GM10248 (cell line): ENCODE measurements around the gene DLG2.

Experiments
- CTCF ChIA-PET: fragments of 300-600 bp; sonication (Branson Sonifier 250); formaldehyde crosslinking; extraction: SDS; loops from one replicate; lab custom pipeline; 2021; ENCODE audit warnings: antibody characterized with exemption; lab: Yijun Ruan, JAX
- POLR2A ChIA-PET: fragments of 350-650 bp; sonication (Branson Sonifier 250); formaldehyde crosslinking; extraction: SDS; loops from one replicate; lab custom pipeline; 2020; ENCODE audit warnings: antibody characterized with exemption; lab: Yijun Ruan, JAX
- DNase-seq: peaks from one replicate; pipeline ENCODE4 v3.0.0; 2012; ENCODE audit errors: extremely low spot score
- TF ChIP-seq, protein P1 (sequence below): IDR thresholded peaks from 2 replicates; pipeline ENCODE4 v1.5.1; 2012; ENCODE audit warnings: mild to moderate bottlenecking, low read depth; ENCODE audit errors: extremely low read depth, missing control alignments, control extremely low read depth

DLG2 gene

DNA sequence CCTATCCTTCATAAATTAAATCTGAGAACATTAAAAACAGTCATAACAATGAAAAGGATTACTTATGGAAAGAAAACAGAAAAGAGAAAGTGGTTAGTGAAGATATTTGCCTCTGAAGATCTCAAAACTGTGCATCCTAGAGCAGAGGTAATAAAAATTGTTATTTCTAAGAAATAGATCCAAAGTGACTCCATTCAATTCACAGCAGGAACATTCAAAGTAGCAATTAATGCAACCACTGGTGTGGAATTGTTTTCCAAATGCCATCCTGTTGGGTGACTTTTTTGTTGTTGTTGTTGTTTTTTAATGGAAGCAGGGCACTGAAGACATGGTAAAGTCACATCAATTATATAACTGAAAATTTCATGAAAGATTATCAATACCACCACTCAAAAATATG lies 1201.5 kb downstream of the DLG2 start:
- POLR2A ChIA-PET: no interaction called here
- CTCF ChIA-PET: no interaction called here
- DNase-seq: no peak
- TF ChIP-seq, protein P1, sequence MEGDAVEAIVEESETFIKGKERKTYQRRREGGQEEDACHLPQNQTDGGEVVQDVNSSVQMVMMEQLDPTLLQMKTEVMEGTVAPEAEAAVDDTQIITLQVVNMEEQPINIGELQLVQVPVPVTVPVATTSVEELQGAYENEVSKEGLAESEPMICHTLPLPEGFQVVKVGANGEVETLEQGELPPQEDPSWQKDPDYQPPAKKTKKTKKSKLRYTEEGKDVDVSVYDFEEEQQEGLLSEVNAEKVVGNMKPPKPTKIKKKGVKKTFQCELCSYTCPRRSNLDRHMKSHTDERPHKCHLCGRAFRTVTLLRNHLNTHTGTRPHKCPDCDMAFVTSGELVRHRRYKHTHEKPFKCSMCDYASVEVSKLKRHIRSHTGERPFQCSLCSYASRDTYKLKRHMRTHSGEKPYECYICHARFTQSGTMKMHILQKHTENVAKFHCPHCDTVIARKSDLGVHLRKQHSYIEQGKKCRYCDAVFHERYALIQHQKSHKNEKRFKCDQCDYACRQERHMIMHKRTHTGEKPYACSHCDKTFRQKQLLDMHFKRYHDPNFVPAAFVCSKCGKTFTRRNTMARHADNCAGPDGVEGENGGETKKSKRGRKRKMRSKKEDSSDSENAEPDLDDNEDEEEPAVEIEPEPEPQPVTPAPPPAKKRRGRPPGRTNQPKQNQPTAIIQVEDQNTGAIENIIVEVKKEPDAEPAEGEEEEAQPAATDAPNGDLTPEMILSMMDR: no peak

DNA sequence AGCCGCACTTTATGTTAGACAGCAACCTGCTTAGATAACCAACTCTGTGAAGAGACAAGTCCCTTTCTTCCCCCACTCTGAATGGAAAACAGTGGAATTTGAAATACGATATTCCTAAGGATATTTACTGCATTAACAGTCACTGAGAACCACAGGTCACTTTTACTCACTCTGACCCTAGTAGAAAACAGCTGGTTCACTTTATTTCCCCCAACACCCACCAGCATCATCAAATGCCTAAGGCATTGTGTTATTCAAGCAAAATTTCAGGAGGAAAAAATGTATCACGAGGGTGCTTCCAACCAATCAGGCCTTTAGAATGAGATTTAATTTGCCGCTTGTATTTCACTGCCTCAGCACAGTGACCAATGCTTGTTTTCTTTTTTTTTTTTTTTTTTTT lies 1206.9 kb downstream of the DLG2 start:
- CTCF ChIA-PET: no interaction called here
- POLR2A ChIA-PET: no interaction called here
- TF ChIP-seq, protein P1: no peak
- DNase-seq: no peak

DNA sequence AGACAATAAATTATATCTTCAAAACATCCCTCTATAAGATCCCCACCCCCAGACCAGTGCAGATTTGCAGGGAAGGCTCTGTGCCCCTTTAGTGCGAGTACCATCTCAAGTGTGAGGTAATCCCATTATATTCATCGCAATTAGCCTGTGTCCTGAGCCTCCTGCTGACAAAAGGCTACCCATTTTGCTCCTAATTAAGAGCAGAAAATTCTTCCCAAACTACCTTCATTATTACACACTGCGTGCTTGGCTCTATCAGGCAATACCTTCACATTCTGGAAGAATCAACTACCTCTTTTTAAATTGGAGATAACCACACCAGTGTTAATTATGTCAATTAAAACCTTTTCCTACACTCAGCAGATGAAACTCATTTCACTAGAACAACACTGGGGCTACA lies 1207.5 kb downstream of the DLG2 start:
- CTCF ChIA-PET: no interaction called here
- TF ChIP-seq, protein P1: no peak
- DNase-seq: no peak
- POLR2A ChIA-PET: no interaction called here

DNA sequence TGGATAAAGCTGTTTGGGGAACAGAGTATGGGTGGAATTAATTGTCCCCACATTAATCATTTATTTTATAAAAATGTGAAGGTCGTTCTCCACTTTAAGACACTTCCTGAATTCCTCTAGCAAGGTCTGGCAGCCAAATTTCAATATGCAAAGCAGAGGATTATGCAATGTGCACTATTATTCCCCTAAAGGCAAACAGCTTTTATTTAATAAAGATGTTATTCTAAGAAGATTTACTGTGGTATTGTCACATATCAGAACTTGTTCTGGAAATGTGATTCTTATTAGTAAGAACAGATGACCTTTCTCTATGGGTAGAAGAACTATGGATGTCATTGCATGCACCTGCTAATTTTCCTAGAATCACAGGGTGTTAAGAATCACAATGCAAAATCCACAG lies 1212.2 kb downstream of the DLG2 start:
- ChIA-PET POLR2A (no interaction called here), CTCF (no interaction called here)
- DNase-seq: no peak
- TF ChIP-seq, protein P1: no peak

DNA sequence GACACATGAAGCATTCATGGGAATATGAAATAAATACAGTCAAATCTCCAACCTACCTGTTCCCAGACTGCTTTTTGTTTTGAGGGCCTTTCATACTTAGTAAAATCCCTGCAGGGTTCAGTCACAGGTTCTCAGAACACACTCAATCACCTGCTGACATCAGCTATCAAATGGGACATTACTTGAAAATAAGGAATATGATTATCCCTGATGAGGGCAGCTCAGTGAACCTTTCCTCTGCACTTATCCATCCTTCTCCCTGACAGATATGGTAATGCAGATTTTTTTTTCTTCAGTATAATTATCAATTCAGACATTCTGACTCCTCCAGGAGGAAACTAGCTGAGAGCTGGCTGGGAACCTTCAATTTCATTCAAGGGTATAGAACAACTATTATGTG lies 1213.6 kb downstream of the DLG2 start:
- no peak for DNase-seq
- POLR2A ChIA-PET: no interaction called here

DNA sequence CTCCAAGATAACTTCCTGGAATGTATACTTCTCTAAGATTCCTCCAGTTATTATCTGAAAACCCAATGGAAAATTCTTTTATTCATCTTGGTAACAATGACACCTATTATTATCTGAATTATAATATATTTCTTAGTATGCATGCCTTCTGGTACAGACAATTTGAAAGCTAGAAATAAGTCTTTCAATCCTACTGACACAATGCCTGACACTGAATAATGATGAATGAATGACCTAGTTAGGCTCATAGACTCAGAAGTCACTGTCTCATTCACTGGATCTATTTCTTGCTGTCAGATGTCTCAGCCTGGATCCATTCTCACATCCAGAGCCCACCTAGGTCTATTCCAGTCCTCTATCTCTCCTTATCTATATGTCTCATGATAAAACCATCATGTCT lies 1214.3 kb downstream of the DLG2 start:
- DNase-seq: no peak
- POLR2A ChIA-PET: no interaction called here
- TF ChIP-seq, protein P1: no peak
- CTCF ChIA-PET: no interaction called here

More for the DNA sequence above, 1213.6 kb downstream of the DLG2 start:
- CTCF ChIA-PET: no interaction called here
- TF ChIP-seq, protein P1: no peak
